Left lung (tissue), 10 donors: ENCODE results near the gene SRSF3. TPM values are rescaled to one million over a fixed set of nuclear protein-coding genes. Genes with fewer than 3 reads are reported as not detected.
"Not testable (repeated sequence)": the region's sequence is repeated elsewhere in the genome, so short reads cannot be mapped to it uniquely, and the experiment has no call there.

Source experiments
- ATAC-seq: fragments of 200-7000 bp; cut with Tn5 transposase; one replicate; pipeline ENCODE4 v1.9.1; 2020; ENCODE audit warnings: moderate library complexity
- DNase-seq, 4 donors: peaks; one replicate each; pipeline ENCODE4 v3.0.0-alpha.2; 2013 to 2020
- H3K27ac ChIP-seq, 2 donors: fragments of 200-600 bp; sonication (generic) in 1 of 2; one replicate each; pipeline versions ENCODE4 v1.5.0 to v1.8.0; 2020 to 2021
- H3K27me3 ChIP-seq, 2 donors: fragments of 200-600 bp; sonication (generic) in 1 of 2; one replicate each; pipeline versions ENCODE4 v1.5.0 to v1.8.0; 2020 to 2021
- H3K36me3 ChIP-seq, 2 donors: fragments of 200-600 bp; sonication (generic) in 1 of 2; one replicate each; pipeline versions ENCODE4 v1.5.0 to v1.8.0; 2020 to 2021
- H3K4me1 ChIP-seq, 2 donors: fragments of 200-600 bp; one replicate each; pipeline ENCODE4 v1.8.0; 2021
- H3K4me3 ChIP-seq, 2 donors: fragments of 200-600 bp; sonication (generic) in 1 of 2; one replicate each; pipeline versions ENCODE4 v1.5.0 to v1.8.0; 2020 to 2021; ENCODE audit warnings: mild to moderate bottlenecking in 1 of 2
- H3K9me3 ChIP-seq, 2 donors: fragments of 200-600 bp; sonication (generic) in 1 of 2; one replicate each; pipeline versions ENCODE4 v1.5.0 to v1.8.0; 2020 to 2021
- CTCF ChIP-seq, 2 donors: fragments of 200-600 bp; sonication (generic) in 1 of 2; IDR thresholded peaks; one replicate each; pipeline versions ENCODE4 v1.5.0 to v1.8.0; 2021; ENCODE audit warnings: antibody characterized with exemption in 2 of 2
- intact Hi-C, 2 donors: fragments of 100-400 bp; cut with DNase I; formaldehyde crosslinking; loops; one replicate each; pipeline versions ENCODE4 v1.11.2 to v1.14.2; 2022
- polyA plus RNA-seq, 6 donors: library from polyadenylated mRNA; unstranded; fragments of 120-200 nt; gene quantifications; one replicate each; pipeline ENCODE4 v1.2.1, GENCODE V29; 2013; ENCODE audit not compliant: insufficient read length in 6 of 6
- total RNA-seq, 2 donors: library from RNA; stranded (reverse); fragmentation: NEBNext Ultra II Directional; extraction: Animal tissue kit (Norgen Biotek cat#: 25700); gene quantifications; one replicate each; pipeline ENCODE4 v1.2.1, GENCODE V29; 2021
- donor health status: DM: no; HTN: yes; CAD: no.
- donor health status: DM: no; HTN: no; CAD: no.

SRSF3 gene
- total and polyA plus RNA-seq, 8 donors: 173 to 634 (median 529) TPM

DNA sequence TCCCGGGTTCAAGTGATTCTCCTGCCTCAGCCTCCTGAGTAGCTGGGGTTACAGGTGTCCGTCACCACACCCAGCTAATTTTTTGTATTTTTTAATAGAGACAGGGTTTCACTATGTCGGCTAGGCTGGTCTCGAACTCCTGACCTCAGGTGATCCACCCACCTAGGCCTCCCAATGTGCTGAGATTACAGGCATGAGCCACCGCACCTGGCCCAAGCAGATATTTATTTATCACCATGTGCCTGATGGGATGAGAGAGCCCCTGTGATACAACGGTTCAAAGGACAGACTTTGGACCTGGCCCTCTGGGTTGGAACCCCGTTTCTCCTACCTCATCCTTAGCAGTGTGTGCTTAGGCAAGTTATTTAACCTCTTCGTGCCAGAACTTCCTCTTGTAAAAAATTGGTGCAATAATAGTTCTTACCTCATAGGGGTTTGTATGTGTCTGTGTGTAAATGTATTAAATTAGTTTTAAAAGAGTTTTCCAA, 27.7 kb upstream of the SRSF3 start:
- Histone ChIP-seq H3K4me3 (no peak overlapping the region), H3K27me3 (no peaks in the 10 kb centered on the region), H3K9me3 (no peaks in the 10 kb centered on the region), H3K27ac (no peak overlapping the region), H3K4me1 (no peaks in the 10 kb centered on the region), H3K36me3 (no peaks in the 10 kb centered on the region)
- no peak for TF ChIP-seq CTCF (IDR thresholded peaks at IDR 0.05)
- DNase-seq (no peak), ATAC-seq (no peak)
- intact Hi-C loops: no loop called here

- peaks cover 0 to 4% of the 10 kb centered on the region in 2 donors for H3K9me3 ChIP-seq
- intact Hi-C loops: no loop called here
- no peak for TF ChIP-seq CTCF (IDR thresholded peaks at IDR 0.05)
- no peaks in the 10 kb centered on the region for H3K4me1 ChIP-seq
- H3K27ac ChIP-seq: no peak overlapping the region
- H3K27me3 ChIP-seq: no peaks in the 10 kb centered on the region
- DNase-seq: no peak
- H3K36me3 ChIP-seq: no peaks in the 10 kb centered on the region
- no peak overlapping the region for H3K4me3 ChIP-seq
- ATAC-seq: no peak
Observed at GRCh38 chr6:36570264-36570663, 23.9 kb upstream of the SRSF3 start.

- H3K27ac ChIP-seq: no peak overlapping the region
- intact Hi-C loops: no loop called here
- H3K27me3 ChIP-seq: no peaks in the 10 kb centered on the region
- H3K4me1 ChIP-seq: no peaks in the 10 kb centered on the region
- H3K4me3 ChIP-seq: no peak overlapping the region
- H3K36me3 ChIP-seq: no peaks in the 10 kb centered on the region
- H3K9me3 ChIP-seq: peaks cover 0 to 4% of the 10 kb centered on the region in 2 donors
- ATAC-seq (no peak), DNase-seq (no peak)
- no peak for TF ChIP-seq CTCF (IDR thresholded peaks at IDR 0.05)
Observed at GRCh38 chr6:36571122-36572043, 22.8 kb upstream of the SRSF3 start.

GRCh38 chr6:36572353-36573311, 21.5 kb upstream of the SRSF3 start:
- H3K27me3 ChIP-seq, H3K4me1 ChIP-seq, ATAC-seq, intact Hi-C loops, H3K4me3 ChIP-seq, H3K9me3 ChIP-seq, H3K27ac ChIP-seq, DNase-seq, H3K36me3 ChIP-seq: not testable (repeated sequence)

GRCh38 chr6:36574679-36575078, 19.5 kb upstream of the SRSF3 start:
- intact Hi-C loops: no loop called here
- Histone ChIP-seq H3K4me1 (peaks cover 0 to 15% of the 10 kb centered on the region in 2 donors), H3K36me3 (no peaks in the 10 kb centered on the region), H3K9me3 (peaks cover 0 to 4% of the 10 kb centered on the region in 2 donors), H3K27me3 (no peaks in the 10 kb centered on the region), H3K27ac (no peak overlapping the region), H3K4me3 (no peak overlapping the region)
- TF ChIP-seq CTCF (IDR thresholded peaks at IDR 0.05): no peak
- ATAC-seq (no peak), DNase-seq (no peak)
